ENCODE data around the gene SPAG16.
"Not testable (repeated sequence)": the region's sequence is repeated elsewhere in the genome, so short reads cannot be mapped to it uniquely, and the experiment has no call there.

The SPAG16 gene

DNA sequence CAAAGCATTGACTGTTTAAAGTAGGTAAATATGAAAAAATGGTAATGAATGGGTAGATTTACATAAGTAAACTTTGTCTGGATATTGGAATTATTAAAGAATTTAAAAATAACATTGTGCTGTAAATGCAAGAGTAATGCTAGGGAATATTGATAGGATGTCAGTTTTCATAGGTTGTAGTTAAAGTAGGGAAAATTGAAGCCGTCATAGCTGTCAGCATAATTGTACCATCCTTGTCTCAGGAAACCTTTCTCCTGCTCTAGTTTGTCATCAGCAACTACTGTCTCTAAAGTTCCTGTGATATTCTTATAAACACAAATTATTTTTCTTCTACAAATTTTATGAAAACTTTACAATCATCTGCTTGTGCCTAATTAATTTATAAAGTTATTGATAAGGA lies 10.1 kb upstream of the SPAG16 start:
- Histone ChIP-seq H3K4me1 (no peaks in the 10 kb centered on the region), H3K27me3 (no peaks in the 10 kb centered on the region), H3K9me3 (peaks cover 0 to 7% (median 4%) of the 10 kb centered on the region in 3 donors), H3K27ac (no peak overlapping the region), H3K4me3 (no peak overlapping the region), H3K36me3 (no peaks in the 10 kb centered on the region)
- no peak for TF ChIP-seq CTCF (IDR thresholded peaks at IDR 0.05)
- intact Hi-C loops (cut with DNase I; ENCODE audit: low total_unique reads) = no loop called here
- no peak for DNase-seq

- intact Hi-C loops (cut with DNase I; ENCODE audit: low total_unique reads) = no loop called here
- H3K27ac ChIP-seq = no peak overlapping the region
- TF ChIP-seq CTCF (IDR thresholded peaks at IDR 0.05) = no peak
- DNase-seq = no peak
- peaks cover 0 to 7% (median 4%) of the 10 kb centered on the region in 3 donors for H3K9me3 ChIP-seq
- H3K4me1 ChIP-seq = peaks cover 0 to 3% (median 0%) of the 10 kb centered on the region in 4 donors
- H3K4me3 ChIP-seq = no peak overlapping the region
- H3K27me3 ChIP-seq = no peaks in the 10 kb centered on the region
- no peaks in the 10 kb centered on the region for H3K36me3 ChIP-seq
These were observed 9.0 kb upstream of the SPAG16 start for GRCh38 chr2:213275265-213275664.

DNA sequence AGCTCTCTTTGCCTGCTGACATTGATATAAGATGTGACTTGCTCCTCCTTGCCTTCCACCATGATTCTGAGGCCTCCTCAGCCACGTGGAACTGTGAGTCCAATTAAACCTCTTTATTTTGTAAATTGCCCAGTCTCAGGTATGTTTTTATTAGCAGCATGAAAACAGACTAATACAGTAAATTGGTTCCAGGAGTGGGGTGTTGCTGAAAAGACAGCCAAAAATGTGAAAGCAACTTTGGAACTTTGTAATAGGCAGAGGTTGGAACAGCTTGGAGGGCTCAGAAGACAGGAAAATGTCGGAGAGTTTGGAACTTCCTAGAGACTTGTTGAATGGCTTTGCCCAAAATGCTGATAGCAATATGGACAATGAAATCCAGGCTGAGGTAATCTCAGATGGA lies 7.1 kb upstream of the SPAG16 start:
- H3K4me1 ChIP-seq; H3K4me3 ChIP-seq; H3K27ac ChIP-seq; H3K9me3 ChIP-seq; H3K27me3 ChIP-seq; intact Hi-C loops (cut with DNase I; ENCODE audit: low total_unique reads); DNase-seq; H3K36me3 ChIP-seq: not testable (repeated sequence)

GRCh38 chr2:213279116-213279620 lies 5.1 kb upstream of the SPAG16 start:
- Histone ChIP-seq H3K27ac (no peak overlapping the region), H3K27me3 (no peaks in the 10 kb centered on the region)

DNA sequence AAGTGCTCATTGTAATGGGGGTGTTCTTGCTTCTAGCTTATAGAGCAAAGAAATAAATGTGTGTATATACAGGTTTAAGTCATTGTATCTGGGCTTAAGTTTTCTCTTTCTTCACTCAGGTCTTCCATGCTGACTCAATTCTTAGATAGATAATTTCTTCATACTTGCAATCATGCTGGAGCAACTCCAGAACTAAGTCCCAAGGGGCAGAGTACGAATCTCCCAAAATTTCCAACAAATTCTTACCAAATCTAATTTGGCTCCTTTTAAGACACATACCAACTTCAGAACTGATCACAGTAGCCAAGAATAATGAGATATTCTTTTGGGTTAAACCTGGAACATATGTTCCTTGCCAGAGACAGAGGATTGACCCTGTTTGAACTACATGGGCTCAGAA lies 4.3 kb upstream of the SPAG16 start:
- Histone ChIP-seq H3K4me1 (peaks cover 0 to 15% (median 0%) of the 10 kb centered on the region in 4 donors), H3K27me3 (no peaks in the 10 kb centered on the region), H3K27ac (no peak overlapping the region), H3K36me3 (no peaks in the 10 kb centered on the region), H3K9me3 (peaks cover 0 to 7% (median 4%) of the 10 kb centered on the region in 3 donors), H3K4me3 (no peak overlapping the region)
- intact Hi-C loops (cut with DNase I; ENCODE audit: low total_unique reads) = no loop called here
- no peak for TF ChIP-seq CTCF (IDR thresholded peaks at IDR 0.05)
- DNase-seq = no peak

More at GRCh38 chr2:213279116-213279620, 5.1 kb upstream of the SPAG16 start:
- DNase-seq = no peak
- H3K4me3 ChIP-seq = no peak overlapping the region
- H3K4me1 ChIP-seq = peaks cover 0 to 12% (median 0%) of the 10 kb centered on the region in 4 donors
- no peaks in the 10 kb centered on the region for H3K36me3 ChIP-seq
- TF ChIP-seq CTCF (IDR thresholded peaks at IDR 0.05) = no peak
- peaks cover 0 to 7% (median 4%) of the 10 kb centered on the region in 3 donors for H3K9me3 ChIP-seq
- intact Hi-C loops (cut with DNase I; ENCODE audit: low total_unique reads) = no loop called here

- H3K9me3 ChIP-seq = peaks cover 0 to 7% (median 4%) of the 10 kb centered on the region in 3 donors
- intact Hi-C loops (cut with DNase I; ENCODE audit: low total_unique reads) = no loop called here
- no peak for DNase-seq
- no peak for TF ChIP-seq CTCF (IDR thresholded peaks at IDR 0.05)
- H3K4me1 ChIP-seq = peaks cover 0 to 24% (median 0%) of the 10 kb centered on the region in 4 donors
- H3K4me3 ChIP-seq = no peak overlapping the region
- no peaks in the 10 kb centered on the region for H3K27me3 ChIP-seq
- no peaks in the 10 kb centered on the region for H3K36me3 ChIP-seq
- H3K27ac ChIP-seq = no peak overlapping the region
These were observed 3.1 kb upstream of the SPAG16 start for GRCh38 chr2:213281156-213281555.

Data from tibial artery (tissue), 4 donors.